Keratinocyte (primary cell): ENCODE results near the gene BCL6B.

Source experiments
- EZH2 ChIP-seq: IDR thresholded peaks from one replicate; pipeline ENCODE4 v1.6.1; 2012; ENCODE audit warnings: inconsistent platforms, mild to moderate bottlenecking, low read length, moderate library complexity
- TF ChIP-seq, protein P1 (sequence below), 3 experiments: IDR thresholded peaks in 1 of 3; conservative IDR thresholded peaks in 1 of 3; optimal IDR thresholded peaks in 1 of 3; 2 replicates in 2 of 3; 3 replicates in 1 of 3; pipeline versions ENCODE3 to v1.5.1; 2011; ENCODE audit warnings: low read length in 3 of 3, mild to moderate bottlenecking in 3 of 3, moderate library complexity in 2 of 3, control low read depth in 1 of 3, inconsistent platforms in 1 of 3; ENCODE audit not compliant: insufficient read depth in 2 of 3; ENCODE audit errors: extremely low read depth in 1 of 3

DNA sequence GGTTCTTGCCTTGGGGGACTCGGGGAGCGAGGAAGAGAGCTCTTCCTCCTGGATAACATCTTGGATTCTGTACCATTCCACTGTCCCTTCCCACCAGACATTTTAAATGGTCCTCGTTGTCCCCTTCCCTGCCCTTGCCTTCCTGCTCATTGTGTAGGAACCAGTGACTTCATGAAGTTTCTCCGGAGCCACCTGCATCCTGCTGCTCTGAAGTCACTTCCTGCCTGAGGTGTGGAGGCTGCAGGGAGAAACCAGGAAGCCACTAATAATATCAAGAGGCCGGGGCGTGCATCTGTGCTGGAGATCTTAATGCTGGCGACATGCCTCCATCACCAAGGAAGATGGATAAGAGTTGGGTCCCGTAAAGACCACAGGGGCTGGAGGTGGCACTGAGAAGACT, 6.8 kb downstream of the BCL6B start:
- TF ChIP-seq, protein P1, sequence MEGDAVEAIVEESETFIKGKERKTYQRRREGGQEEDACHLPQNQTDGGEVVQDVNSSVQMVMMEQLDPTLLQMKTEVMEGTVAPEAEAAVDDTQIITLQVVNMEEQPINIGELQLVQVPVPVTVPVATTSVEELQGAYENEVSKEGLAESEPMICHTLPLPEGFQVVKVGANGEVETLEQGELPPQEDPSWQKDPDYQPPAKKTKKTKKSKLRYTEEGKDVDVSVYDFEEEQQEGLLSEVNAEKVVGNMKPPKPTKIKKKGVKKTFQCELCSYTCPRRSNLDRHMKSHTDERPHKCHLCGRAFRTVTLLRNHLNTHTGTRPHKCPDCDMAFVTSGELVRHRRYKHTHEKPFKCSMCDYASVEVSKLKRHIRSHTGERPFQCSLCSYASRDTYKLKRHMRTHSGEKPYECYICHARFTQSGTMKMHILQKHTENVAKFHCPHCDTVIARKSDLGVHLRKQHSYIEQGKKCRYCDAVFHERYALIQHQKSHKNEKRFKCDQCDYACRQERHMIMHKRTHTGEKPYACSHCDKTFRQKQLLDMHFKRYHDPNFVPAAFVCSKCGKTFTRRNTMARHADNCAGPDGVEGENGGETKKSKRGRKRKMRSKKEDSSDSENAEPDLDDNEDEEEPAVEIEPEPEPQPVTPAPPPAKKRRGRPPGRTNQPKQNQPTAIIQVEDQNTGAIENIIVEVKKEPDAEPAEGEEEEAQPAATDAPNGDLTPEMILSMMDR (optimal IDR thresholded peaks at IDR 0.05 in 1 of 3, IDR thresholded peaks at IDR 0.05 in 1 of 3, conservative IDR thresholded peaks at IDR 0.05 in 1 of 3; ENCODE audit: extremely low read depth in 1 of 3, insufficient read depth in 2 of 3, low read length in 3 of 3) = no peak
- TF ChIP-seq EZH2 = no peak
